GM12878 (cell line): Measurements from ENCODE around the gene MAST4. TPM values are rescaled to one million over a fixed set of nuclear protein-coding genes. Genes with fewer than 3 reads are reported as not detected.

Experiments used
- ATAC-seq: fragments of 200-7000 bp; cut with Tn5 transposase; 3 replicates; pipeline ENCODE4 v1.9.1; 2020; ENCODE audit warnings: mild to moderate bottlenecking, moderate library complexity
- BruUV-seq: library from RNA; stranded (reverse); fragments of 400-500 nt; replicated peaks from 2 replicates; lab custom pipeline; 2021; lab: Mats Ljungman, UMichigan
- CTCF ChIA-PET: fragments of 300-600 bp; sonication (Branson Sonifier 250); formaldehyde crosslinking; extraction: SDS; loops from one replicate; lab custom pipeline; 2021; ENCODE audit warnings: inconsistent platforms; lab: Yijun Ruan, JAX
- POLR2A ChIA-PET: fragments of 350-600 bp; formaldehyde crosslinking; extraction: SDS; loops from one replicate; lab custom pipeline; 2021; ENCODE audit warnings: inconsistent platforms; lab: Charles Lee
- RAD21 ChIA-PET: fragments of 300-600 bp; sonication (Branson Sonifier 250); formaldehyde crosslinking; loops from one replicate; lab custom pipeline; 2023; ENCODE audit warnings: antibody characterized with exemption; ENCODE audit not compliant: unreplicated experiment; lab: Charles Lee
- SMC1A ChIA-PET: fragments of 300-600 bp; sonication (Branson Sonifier 250); formaldehyde crosslinking; loops from one replicate; lab custom pipeline; 2023; ENCODE audit not compliant: unreplicated experiment, uncharacterized antibody; lab: Charles Lee
- DNase-seq: peaks from one replicate; pipeline ENCODE4 v3.0.0-alpha.2; 2011; ENCODE audit warnings: low read depth, low spot score
- FAIRE-seq: peaks from 3 replicates; lab custom pipeline; 2011; peaks lifted over from hg19 to GRCh38; lab: Jason Lieb, UNC
- H2AFZ ChIP-seq: 2 replicates; pipeline ENCODE4 v1.6.0; 2011; ENCODE audit warnings: low read depth, low read length, control low read depth; ENCODE audit not compliant: control insufficient read depth
- H3K27ac ChIP-seq: 2 replicates; pipeline ENCODE4 v1.5.1; 2011; ENCODE audit warnings: control low read depth; ENCODE audit not compliant: control insufficient read depth, insufficient read depth
- H3K27me3 ChIP-seq, 2 experiments: replicated peaks in 1 of 2; 2 replicates each; pipeline versions ENCODE4 v1.6.0 to v1.6.1; 2011; ENCODE audit warnings: low read length in 1 of 2; ENCODE audit not compliant: control insufficient read depth in 2 of 2, insufficient read depth in 2 of 2
- H3K36me3 ChIP-seq, 2 experiments: 2 replicates each; pipeline ENCODE4 v1.5.1; 2011; ENCODE audit warnings: low read length in 1 of 2; ENCODE audit not compliant: control insufficient read depth in 2 of 2, insufficient read depth in 2 of 2
- H3K4me1 ChIP-seq: 2 replicates; pipeline ENCODE4 v1.6.1; 2011; ENCODE audit warnings: mild to moderate bottlenecking, low read length, moderate library complexity, mixed read lengths; ENCODE audit not compliant: control insufficient read depth, insufficient read depth
- H3K4me2 ChIP-seq: 2 replicates; pipeline ENCODE4 v1.6.0; 2011; ENCODE audit warnings: control low read depth; ENCODE audit not compliant: control insufficient read depth, insufficient read depth
- H3K4me3 ChIP-seq: fragments of 200-600 bp; sonication (generic); 2 replicates; pipeline ENCODE4 v1.5.1; 2016
- H3K79me2 ChIP-seq: 2 replicates; pipeline ENCODE4 v1.6.0; 2011; ENCODE audit warnings: low read length; ENCODE audit not compliant: control insufficient read depth, insufficient read depth
- H3K9ac ChIP-seq: 2 replicates; pipeline ENCODE4 v1.8.0; 2011; ENCODE audit warnings: low read length, control low read depth, mixed read lengths; ENCODE audit not compliant: control insufficient read depth, insufficient read depth
- H3K9me3 ChIP-seq: replicated peaks from 3 replicates; pipeline ENCODE4 v1.5.1; 2011; ENCODE audit warnings: mild to moderate bottlenecking, low read length; ENCODE audit not compliant: control insufficient read depth, insufficient read depth
- H4K20me1 ChIP-seq: 2 replicates; pipeline ENCODE4 v1.6.0; 2011; ENCODE audit not compliant: control insufficient read depth, insufficient read depth
- BMI1 ChIP-seq: fragments of 450-650 bp; IDR thresholded peaks from 2 replicates; pipeline ENCODE4 v1.6.1; 2016; ENCODE audit warnings: mild to moderate bottlenecking, moderate library complexity, borderline replicate concordance
- CBX3 ChIP-seq: fragments of 200-600 bp; sonication (generic); IDR thresholded peaks from 2 replicates; pipeline ENCODE4 v1.6.1; 2016; ENCODE audit warnings: low read depth, borderline replicate concordance
- CHD1 ChIP-seq: IDR thresholded peaks from 2 replicates; pipeline ENCODE4 v1.6.1; 2012; ENCODE audit warnings: low read depth, low read length, improper control_type of control experiment
- HDAC2 ChIP-seq: fragments of 200-600 bp; sonication (generic); IDR thresholded peaks from 2 replicates; pipeline ENCODE4 v1.6.1; 2017
- IRF3 ChIP-seq: fragments of 450-650 bp; IDR thresholded peaks from 2 replicates; pipeline ENCODE4 v1.6.1; 2014; ENCODE audit warnings: mild to moderate bottlenecking
- KDM1A ChIP-seq: fragments of 200-600 bp; sonication (generic); IDR thresholded peaks from 2 replicates; pipeline ENCODE4 v1.6.1; 2016; ENCODE audit warnings: borderline replicate concordance
- MEF2B ChIP-seq: fragments of 450-650 bp; IDR thresholded peaks from 2 replicates; pipeline ENCODE4 v1.6.1; 2018; ENCODE audit warnings: mild to moderate bottlenecking, moderate library complexity; ENCODE audit not compliant: partially characterized antibody, poor library complexity, severe bottlenecking
- NFYA ChIP-seq: IDR thresholded peaks from 2 replicates; pipeline ENCODE4 v1.6.1; 2011; ENCODE audit warnings: low read depth, mild to moderate bottlenecking, low read length, improper control_type of control experiment, borderline replicate concordance
- POLR2AphosphoS5 ChIP-seq: IDR thresholded peaks from 2 replicates; pipeline ENCODE4 v1.6.1; 2011; ENCODE audit warnings: mild to moderate bottlenecking, low read length, inconsistent platforms
- RCOR1 ChIP-seq: conservative IDR thresholded peaks from 2 replicates; pipeline ENCODE4 v1.6.1; 2012; ENCODE audit warnings: low read depth, low read length, improper control_type of control experiment
- SMAD1 ChIP-seq: fragments of 450-650 bp; IDR thresholded peaks from 2 replicates; pipeline ENCODE4 v1.6.1; 2018; ENCODE audit warnings: mild to moderate bottlenecking, low read depth; ENCODE audit not compliant: partially characterized antibody
- TAF1 ChIP-seq: IDR thresholded peaks from 2 replicates; pipeline ENCODE4 v1.6.1; 2011; ENCODE audit warnings: mild to moderate bottlenecking, low read depth, low read length, borderline replicate concordance
- YBX1 ChIP-seq: fragments of 450-650 bp; IDR thresholded peaks from 2 replicates; pipeline ENCODE4 v1.6.1; 2016; ENCODE audit warnings: antibody characterized with exemption
- WGBS: methylation state at CpG from one replicate; pipeline ENCODE4 v1.1.6; 2016; ENCODE audit warnings: low lambda C conversion rate; ENCODE audit not compliant: insufficient replicate concordance, insufficient coverage; ENCODE audit errors: missing lambda C conversion rate; 5-methylcytosine and 5-hydroxymethylcytosine counted together
- in situ Hi-C: fragments of 300-500 bp; cut with MboI; formaldehyde crosslinking; loops from 9 replicates; pipeline ENCODE4 v1.14.3; 2018; ENCODE audit warnings: mixed read lengths
- intact Hi-C: fragments of 100-400 bp; cut with micrococcal nuclease; formaldehyde crosslinking; loops from one replicate; pipeline ENCODE4 v1.14.2; 2022; ENCODE audit not compliant: unreplicated experiment
- polyA plus RNA-seq, 11 experiments: library from polyadenylated mRNA; depleted of rRNA in 4 of 11; unstranded in 6 of 11; stranded (reverse) in 5 of 11; fragments of >200 nt; fragmentation: Nextera tagmentation in 4 of 11; fragmentation: Illumina TruSeq in 1 of 11; extraction: Ambion mirVana in 4 of 11; extraction: Trizol in 1 of 11; gene quantifications; 1 replicate in 1 of 11; 2 replicates in 10 of 11; pipeline versions ENCODE4 v1.2.1 to v1.2.3, GENCODE V29; 2011 to 2016; ENCODE audit warnings: inconsistent platforms in 2 of 11, missing spikeins in 2 of 11, low read depth in 1 of 11
- total RNA-seq, 4 experiments: library from RNA; depleted of rRNA in 3 of 4; stranded (reverse); fragments of >200 nt in 3 of 4; fragmentation: Illumina TruSeq in 1 of 4; extraction: Trizol in 1 of 4; gene quantifications; 2 replicates each; pipeline versions ENCODE4 v1.2.1 to v1.2.3, GENCODE V29; 2013 to 2021

The MAST4 gene
- total and polyA plus RNA-seq, 10 of the 15 experiments (the other 5 are each of a cell fraction or from before 2014, with no cell fraction given): 0.02 to 1.6 (median 0.29) TPM; not detected in 1

GRCh38 chr5:66967102-66967501 is 370.9 kb downstream of the MAST4 start:
- POLR2A ChIA-PET: no interaction called here
- no peaks in the 10 kb centered on the region for H3K79me2 ChIP-seq
- H3K4me1 ChIP-seq: no peaks in the 10 kb centered on the region
- CTCF ChIA-PET: no interaction called here
- no peak for DNase-seq
- FAIRE-seq: no peak
- SMC1A ChIA-PET: no interaction called here
- intact Hi-C loops: no loop called here
- RAD21 ChIA-PET: no interaction called here
- 0 out of 4 replicates have a peak, but pooled peaks cover 0 to 3% of the 10 kb centered on the region in 2 experiments for H3K27me3 ChIP-seq
- TF ChIP-seq POLR2AphosphoS5 (no peak), CBX3 (no peak), YBX1 (no peak), BMI1 (no peak), TAF1 (no peak), KDM1A (no peak), IRF3 (no peak), CHD1 (no peak), NFYA (no peak), RCOR1 (no peak), SMAD1 (no peak), HDAC2 (no peak), MEF2B (no peak)
- TF ChIP-seq, all 136 proteins: peak for 0
- H3K36me3 ChIP-seq: no peaks in the 10 kb centered on the region
- H4K20me1 ChIP-seq: no peaks in the 10 kb centered on the region
- no peak overlapping the region for H2AFZ ChIP-seq
- H3K4me3 ChIP-seq: no peak overlapping the region
- no peak overlapping the region for H3K27ac ChIP-seq
- WGBS: 16% methylated on average over 3 of the region's 3 CpGs
- H3K9me3 ChIP-seq: no peaks in the 10 kb centered on the region
- no peak overlapping the region for H3K4me2 ChIP-seq
- H3K9ac ChIP-seq: no peak overlapping the region
- BruUV-seq: no TSS peak
- no peak for ATAC-seq
- in situ Hi-C loops: no loop called here
